BLaER1 (cell line): ENCODE results near the gene CCDC85C.
A peak's percentile ranks its signal among the peaks of the same experiment; 100 is the strongest.

Experiments
- H3K27ac ChIP-seq: shearing (Covaris generic); formaldehyde crosslinking; 2 replicates; pipeline ENCODE4 v1.8.1; 2022
- H3K27me3 ChIP-seq: shearing (Covaris generic); formaldehyde crosslinking; 2 replicates; pipeline ENCODE4 v1.8.1; 2022
- H3K36me3 ChIP-seq: shearing (Covaris generic); formaldehyde crosslinking; 2 replicates; pipeline ENCODE4 v1.8.1; 2022
- H3K4me1 ChIP-seq: shearing (Covaris generic); formaldehyde crosslinking; 2 replicates; pipeline ENCODE4 v1.8.1; 2022
- H3K4me2 ChIP-seq: shearing (Covaris generic); formaldehyde crosslinking; 2 replicates; pipeline ENCODE4 v1.8.1; 2022
- H3K4me3 ChIP-seq: shearing (Covaris generic); formaldehyde crosslinking; 2 replicates; pipeline ENCODE4 v1.8.1; 2022
- H3K9ac ChIP-seq: shearing (Covaris generic); formaldehyde crosslinking; 2 replicates; pipeline ENCODE4 v1.8.1; 2022
- H3K9me3 ChIP-seq: shearing (Covaris generic); formaldehyde crosslinking; 2 replicates; pipeline ENCODE4 v1.8.1; 2022
- H4K20me1 ChIP-seq: shearing (Covaris generic); formaldehyde crosslinking; 2 replicates; pipeline ENCODE4 v1.8.1; 2022
- Cebpa-rat ChIP-seq: shearing (Covaris generic); IDR thresholded peaks from 2 replicates; pipeline ENCODE4 v1.8.1; 2022

CCDC85C gene

GRCh38 chr14:99527427-99528076, 76.5 kb downstream of the CCDC85C start:
- Histone ChIP-seq H3K27me3 (no peaks in the 10 kb centered on the region), H3K36me3 (no peaks in the 10 kb centered on the region), H3K4me2 (peak overlapping the region; percentile 36), H3K27ac (0 out of 2 replicates have a peak overlapping the region, but pooled peaks have one; percentile 4), H3K9me3 (no peaks in the 10 kb centered on the region), H3K4me1 (peaks cover 56% of the 10 kb centered on the region), H4K20me1 (peaks cover 90% of the 10 kb centered on the region), H3K9ac (no peak overlapping the region), H3K4me3 (no peak overlapping the region)
- TF ChIP-seq Cebpa-rat, result no peak

DNA sequence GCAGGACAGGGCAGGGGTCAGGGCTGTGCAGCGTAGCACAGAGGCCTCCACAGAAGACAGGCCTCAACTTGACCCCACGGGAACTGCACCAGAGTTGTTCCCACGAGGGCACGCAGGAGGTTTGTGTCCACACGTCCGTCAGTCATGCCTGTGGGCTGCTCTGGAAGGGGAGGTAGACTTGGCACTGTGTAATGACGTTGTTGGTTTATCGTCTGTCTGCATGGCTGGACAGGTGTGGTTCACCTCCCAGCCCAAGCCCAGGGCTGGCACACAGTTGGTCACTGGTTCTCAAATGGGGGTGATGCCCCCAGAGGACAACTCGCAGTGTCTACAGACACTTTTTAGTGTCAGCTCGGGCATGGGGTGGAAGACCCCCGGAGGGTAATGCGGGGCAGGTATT, 77.0 kb downstream of the CCDC85C start:
- Histone ChIP-seq H3K4me2 (peak overlapping the region; percentile 36), H3K9ac (no peak overlapping the region), H3K36me3 (0 out of 2 replicates have a peak, but pooled peaks cover 1% of the 10 kb centered on the region), H3K9me3 (no peaks in the 10 kb centered on the region), H3K4me1 (peaks cover 50% of the 10 kb centered on the region), H3K27ac (peak overlapping the region; percentile 45; the same call in 1 of the 2 replicates), H4K20me1 (peaks cover 90% of the 10 kb centered on the region), H3K27me3 (no peaks in the 10 kb centered on the region), H3K4me3 (no peak overlapping the region)
- no peak for TF ChIP-seq Cebpa-rat

DNA sequence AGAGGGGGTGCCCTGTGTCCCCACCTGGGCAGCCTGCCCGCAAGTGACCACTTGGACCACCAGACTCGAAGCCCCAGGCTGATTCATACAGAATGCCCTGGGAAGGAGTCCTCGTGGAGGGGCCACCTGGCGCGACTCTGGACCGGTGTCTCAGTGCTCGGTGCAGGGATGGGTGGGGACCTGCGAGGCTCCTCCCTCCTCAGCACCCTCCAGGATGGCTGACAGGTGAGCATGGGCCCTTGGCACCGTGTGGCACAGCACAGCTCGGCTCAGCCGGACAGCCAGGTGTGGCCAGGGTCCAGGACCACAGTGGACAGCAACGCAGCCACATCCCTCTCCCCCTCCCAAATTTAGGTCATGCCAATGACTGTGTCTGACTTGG, 78.3 kb downstream of the CCDC85C start:
- Histone ChIP-seq H3K4me1 (peaks cover 38% of the 10 kb centered on the region), H3K9me3 (no peaks in the 10 kb centered on the region), H4K20me1 (peaks cover 93% of the 10 kb centered on the region), H3K4me2 (no peak overlapping the region), H3K36me3 (peaks cover 14% of the 10 kb centered on the region; the same call in 1 of the 2 replicates), H3K9ac (no peak overlapping the region), H3K4me3 (no peak overlapping the region), H3K27me3 (no peaks in the 10 kb centered on the region), H3K27ac (no peak overlapping the region)
- no peak for TF ChIP-seq Cebpa-rat

DNA sequence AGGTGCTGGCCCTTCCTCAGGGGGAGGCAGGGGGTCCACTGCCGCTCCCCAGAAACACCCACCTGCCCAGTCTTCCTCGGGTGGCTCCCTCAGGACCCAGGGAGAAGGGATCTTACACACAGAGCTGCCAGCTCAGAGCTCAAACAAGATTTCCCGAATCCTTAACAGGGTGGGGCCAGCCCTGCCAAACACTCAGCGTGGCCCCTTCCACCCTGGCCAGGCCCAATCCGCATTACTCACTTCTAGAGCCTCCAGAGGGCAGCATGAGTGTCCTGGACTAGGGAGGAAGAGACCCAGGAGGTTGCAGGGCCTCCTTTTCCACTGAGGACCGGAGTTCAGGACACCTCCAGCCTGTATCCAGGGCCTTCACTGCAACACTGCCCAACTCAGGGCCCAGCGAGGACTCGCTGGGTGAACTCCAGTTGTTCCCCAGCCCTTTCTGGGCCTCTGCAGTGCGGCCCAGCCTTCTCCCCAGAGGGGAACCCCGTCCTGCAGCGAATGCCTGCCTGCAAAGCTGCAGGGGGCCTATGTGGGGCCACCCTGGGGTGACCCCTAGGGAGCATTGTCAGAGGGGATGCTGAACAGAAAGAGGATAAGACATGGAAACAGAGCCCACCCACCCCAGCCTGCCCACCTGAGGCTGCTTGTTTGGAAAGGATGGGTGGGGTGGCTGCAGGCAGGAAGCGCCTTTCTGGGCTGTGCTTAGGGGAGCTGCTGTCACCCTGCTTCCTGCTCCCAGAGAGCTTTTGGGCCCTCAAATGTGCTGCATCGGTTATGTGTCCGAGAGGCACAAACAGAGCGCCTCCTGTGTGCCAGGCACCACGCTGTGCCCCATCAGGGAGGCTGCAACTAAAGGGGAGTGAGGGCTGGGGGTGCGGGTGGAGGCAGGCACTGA, 79.0 kb downstream of the CCDC85C start:
- no peak overlapping the region for H3K27ac ChIP-seq
- no peaks in the 10 kb centered on the region for H3K27me3 ChIP-seq
- no peaks in the 10 kb centered on the region for H3K9me3 ChIP-seq
- H3K4me1 ChIP-seq, result peaks cover 32% of the 10 kb centered on the region
- H4K20me1 ChIP-seq, result peaks cover 93% of the 10 kb centered on the region
- H3K4me3 ChIP-seq, result no peak overlapping the region
- no peak overlapping the region for H3K4me2 ChIP-seq
- peaks cover 17% of the 10 kb centered on the region; the same call in 1 of the 2 replicates for H3K36me3 ChIP-seq
- TF ChIP-seq Cebpa-rat, result no peak
- H3K9ac ChIP-seq, result no peak overlapping the region

DNA sequence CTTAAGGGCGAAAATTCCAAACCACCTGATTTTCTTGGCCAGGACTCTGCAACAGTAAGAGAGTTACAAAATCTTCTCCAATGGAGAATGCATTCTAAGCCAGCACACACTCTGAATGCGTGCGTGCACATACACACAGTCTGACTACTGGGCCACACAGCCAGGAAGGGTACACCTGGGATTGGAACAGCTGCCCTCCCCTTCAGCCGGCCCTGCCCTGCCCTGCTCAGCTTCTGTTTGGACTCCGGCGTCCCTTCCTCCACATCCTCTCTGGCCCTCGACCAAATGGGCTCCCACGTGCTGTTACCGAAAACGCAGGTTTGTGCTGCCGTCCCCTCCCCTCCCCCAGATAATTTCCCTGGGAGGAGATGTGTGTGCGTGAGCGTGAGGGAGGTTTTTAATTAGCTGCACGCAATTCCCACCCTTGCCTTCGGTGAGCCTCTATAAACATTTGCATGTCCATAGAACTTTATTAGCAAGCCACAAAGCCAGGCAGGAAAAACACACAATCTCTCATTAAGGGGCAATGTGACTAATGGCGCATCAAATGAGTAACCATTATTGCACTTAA, 79.8 kb downstream of the CCDC85C start:
- Histone ChIP-seq H3K9ac (no peak overlapping the region), H3K4me3 (no peak overlapping the region), H3K4me2 (no peak overlapping the region), H3K4me1 (peaks cover 27% of the 10 kb centered on the region), H3K36me3 (peaks cover 25% of the 10 kb centered on the region; the same call in 1 of the 2 replicates), H3K27me3 (no peaks in the 10 kb centered on the region), H3K27ac (no peak overlapping the region), H3K9me3 (no peaks in the 10 kb centered on the region), H4K20me1 (peaks cover 93% of the 10 kb centered on the region)
- no peak for TF ChIP-seq Cebpa-rat

GRCh38 chr14:99523704-99524055, 80.3 kb downstream of the CCDC85C start:
- TF ChIP-seq Cebpa-rat, result no peak
- Histone ChIP-seq H3K9ac (no peak overlapping the region), H3K9me3 (no peaks in the 10 kb centered on the region), H3K27me3 (no peaks in the 10 kb centered on the region), H3K27ac (no peak overlapping the region), H4K20me1 (peaks cover 95% of the 10 kb centered on the region), H3K4me2 (no peak overlapping the region), H3K36me3 (peaks cover 25% of the 10 kb centered on the region; the same call in 1 of the 2 replicates), H3K4me1 (peaks cover 29% of the 10 kb centered on the region), H3K4me3 (no peak overlapping the region)

DNA sequence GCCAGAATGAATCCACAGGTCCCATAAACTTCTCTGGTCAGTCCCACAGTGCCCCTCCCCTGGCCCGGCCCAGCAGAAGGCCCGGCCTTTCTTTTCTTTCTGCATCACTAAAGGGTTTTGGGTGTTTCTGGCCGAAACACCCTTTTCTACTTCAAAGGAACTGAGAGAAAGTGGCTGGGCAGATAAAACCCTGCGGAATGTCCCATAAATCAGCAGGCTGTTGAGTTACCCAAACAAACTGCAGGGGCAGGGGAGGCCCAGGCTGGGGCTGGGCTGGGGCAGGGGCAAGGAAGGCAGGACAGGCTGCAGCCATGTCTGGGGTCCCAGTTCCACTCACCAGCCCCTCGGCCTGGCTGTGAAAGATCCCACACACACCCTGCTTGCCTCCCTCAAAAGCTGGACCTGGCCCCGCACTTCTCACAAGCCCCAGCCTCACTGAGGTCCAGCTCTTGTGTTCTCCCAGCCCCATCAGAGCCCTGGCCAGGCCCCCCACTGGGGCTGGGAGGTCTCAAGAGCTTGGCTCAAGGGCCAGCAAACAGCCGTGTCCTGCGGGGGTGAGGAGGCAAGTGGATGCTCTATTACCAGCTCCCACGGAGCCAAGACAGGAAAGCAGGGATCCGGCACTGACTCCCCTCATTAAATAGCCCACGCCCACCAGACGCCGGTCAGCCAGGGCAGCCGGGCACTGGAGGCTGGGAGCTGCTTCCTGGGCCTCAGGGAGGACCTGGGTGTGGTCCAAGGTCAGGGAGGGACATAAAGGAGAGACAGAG, 80.9 kb downstream of the CCDC85C start:
- Histone ChIP-seq H3K27me3 (no peaks in the 10 kb centered on the region), H3K4me2 (no peak overlapping the region), H3K36me3 (peaks cover 25% of the 10 kb centered on the region; the same call in 1 of the 2 replicates), H3K4me3 (no peak overlapping the region), H3K9me3 (no peaks in the 10 kb centered on the region), H3K4me1 (peaks cover 34% of the 10 kb centered on the region), H4K20me1 (peaks cover 95% of the 10 kb centered on the region), H3K9ac (no peak overlapping the region; the same call in 1 of the 2 replicates), H3K27ac (peak overlapping the region; percentile 18; the same call in 1 of the 2 replicates)
- no peak for TF ChIP-seq Cebpa-rat

DNA sequence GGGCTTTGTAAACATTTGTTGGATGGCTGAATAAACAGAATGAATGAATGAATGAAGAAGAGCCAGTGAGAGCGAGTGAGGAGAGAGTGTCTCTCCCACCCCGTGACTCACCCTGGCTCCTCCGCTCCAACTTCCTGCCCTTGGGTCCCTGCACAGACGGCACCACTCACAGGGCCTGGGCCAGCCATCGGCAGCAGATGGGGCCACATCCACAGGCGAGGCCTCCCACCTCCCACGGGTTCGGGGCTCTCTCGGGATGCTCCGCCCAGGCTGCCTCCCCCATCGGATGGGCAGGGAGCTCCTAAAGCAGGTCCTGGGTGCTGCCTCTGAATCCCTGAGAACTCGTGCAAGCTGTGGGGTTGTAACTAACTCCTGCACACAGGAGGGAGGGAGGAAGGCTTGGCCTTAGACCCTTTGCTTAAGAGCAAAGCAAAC, 81.5 kb downstream of the CCDC85C start:
- H3K4me3 ChIP-seq, result no peak overlapping the region
- H3K4me2 ChIP-seq, result no peak overlapping the region
- H4K20me1 ChIP-seq, result peaks cover 95% of the 10 kb centered on the region
- no peak for TF ChIP-seq Cebpa-rat
- no peak overlapping the region for H3K27ac ChIP-seq
- no peak overlapping the region; the same call in 1 of the 2 replicates for H3K9ac ChIP-seq
- no peaks in the 10 kb centered on the region for H3K9me3 ChIP-seq
- no peaks in the 10 kb centered on the region for H3K27me3 ChIP-seq
- H3K36me3 ChIP-seq, result peaks cover 25% of the 10 kb centered on the region; the same call in 1 of the 2 replicates
- H3K4me1 ChIP-seq, result peaks cover 36% of the 10 kb centered on the region

- H3K4me1 ChIP-seq, result peaks cover 36% of the 10 kb centered on the region
- no peak overlapping the region for H3K4me2 ChIP-seq
- peaks cover 25% of the 10 kb centered on the region; the same call in 1 of the 2 replicates for H3K36me3 ChIP-seq
- no peak overlapping the region for H3K27ac ChIP-seq
- peaks cover 95% of the 10 kb centered on the region for H4K20me1 ChIP-seq
- H3K27me3 ChIP-seq, result no peaks in the 10 kb centered on the region
- no peak overlapping the region for H3K4me3 ChIP-seq
- no peaks in the 10 kb centered on the region for H3K9me3 ChIP-seq
- TF ChIP-seq Cebpa-rat, result no peak
- H3K9ac ChIP-seq, result no peak overlapping the region; the same call in 1 of the 2 replicates
Measured at GRCh38 chr14:99522025-99522401, 82.0 kb downstream of the CCDC85C start.
